ENCODE results near the gene CRELD1. TPM values are rescaled to one million over a fixed set of nuclear protein-coding genes. Genes with fewer than 3 reads are reported as not detected.
"Not testable (repeated sequence)": the region's sequence is repeated elsewhere in the genome, so short reads cannot be mapped to it uniquely, and the experiment has no call there.

Gene CRELD1
- total RNA-seq, 1 donor from 2014 or later, result 58.0 TPM

GRCh38 chr3:9934235-9934621 lies 594 bp downstream of the CRELD1 start:
- TF ChIP-seq CTCF (IDR thresholded peaks at IDR 0.05; ENCODE audit: insufficient read depth, low read length, poor library complexity, severe bottlenecking), result peak; percentile 20
- DNase-seq (ENCODE audit: low read depth), result no peak
- Histone ChIP-seq H3K36me3 (ENCODE audit: control insufficient read depth, insufficient read depth, low read length) (peaks cover 6% of the 10 kb centered on the region), H3K27me3 (ENCODE audit: control insufficient read depth, insufficient read depth, low read length) (no peaks in the 10 kb centered on the region), H3K4me3 (ENCODE audit: low read depth, low read length) (peak overlapping the region; percentile 68)

GRCh38 chr3:9934993-9935392 lies 1.4 kb downstream of the CRELD1 start:
- H3K36me3 ChIP-seq (ENCODE audit: control insufficient read depth, insufficient read depth, low read length), result peaks cover 6% of the 10 kb centered on the region
- H3K27me3 ChIP-seq (ENCODE audit: control insufficient read depth, insufficient read depth, low read length), result no peaks in the 10 kb centered on the region
- TF ChIP-seq CTCF (IDR thresholded peaks at IDR 0.05; ENCODE audit: insufficient read depth, low read length, poor library complexity, severe bottlenecking), result no peak
- no peak overlapping the region for H3K4me3 ChIP-seq (ENCODE audit: low read depth, low read length)
- no peak for DNase-seq (ENCODE audit: low read depth)

- H3K36me3 ChIP-seq (ENCODE audit: control insufficient read depth, insufficient read depth, low read length), result peaks cover 6% of the 10 kb centered on the region
- TF ChIP-seq CTCF (IDR thresholded peaks at IDR 0.05; ENCODE audit: insufficient read depth, low read length, poor library complexity, severe bottlenecking), result no peak
- no peaks in the 10 kb centered on the region for H3K27me3 ChIP-seq (ENCODE audit: control insufficient read depth, insufficient read depth, low read length)
- no peak overlapping the region for H3K4me3 ChIP-seq (ENCODE audit: low read depth, low read length)
- DNase-seq (ENCODE audit: low read depth), result no peak
Measured at GRCh38 chr3:9935966-9936510, 2.4 kb downstream of the CRELD1 start.

GRCh38 chr3:9937486-9938238 lies 4.0 kb downstream of the CRELD1 start:
- Histone ChIP-seq H3K27me3 (ENCODE audit: control insufficient read depth, insufficient read depth, low read length) (no peaks in the 10 kb centered on the region), H3K4me3 (ENCODE audit: low read depth, low read length) (no peak overlapping the region), H3K36me3 (ENCODE audit: control insufficient read depth, insufficient read depth, low read length) (peaks cover 6% of the 10 kb centered on the region)
- DNase-seq (ENCODE audit: low read depth), result no peak
- no peak for TF ChIP-seq CTCF (IDR thresholded peaks at IDR 0.05; ENCODE audit: insufficient read depth, low read length, poor library complexity, severe bottlenecking)

- no peaks in the 10 kb centered on the region for H3K27me3 ChIP-seq (ENCODE audit: control insufficient read depth, insufficient read depth, low read length)
- H3K4me3 ChIP-seq (ENCODE audit: low read depth, low read length), result no peak overlapping the region
- H3K36me3 ChIP-seq (ENCODE audit: control insufficient read depth, insufficient read depth, low read length), result peaks cover 8% of the 10 kb centered on the region
- DNase-seq (ENCODE audit: low read depth), result no peak
- no peak for TF ChIP-seq CTCF (IDR thresholded peaks at IDR 0.05; ENCODE audit: insufficient read depth, low read length, poor library complexity, severe bottlenecking)
Measured at GRCh38 chr3:9938966-9939365, 5.3 kb downstream of the CRELD1 start.

- not testable (repeated sequence) for H3K36me3 ChIP-seq (ENCODE audit: control insufficient read depth, insufficient read depth, low read length); H3K27me3 ChIP-seq (ENCODE audit: control insufficient read depth, insufficient read depth, low read length); DNase-seq (ENCODE audit: low read depth); H3K4me3 ChIP-seq (ENCODE audit: low read depth, low read length)
Measured at GRCh38 chr3:9939906-9940305, 6.3 kb downstream of the CRELD1 start.

Measured in kidney epithelial cell (primary cell).